GM18907 (cell line): Measurements from ENCODE around the gene BOLL.
"Not testable (repeated sequence)": the region's sequence is repeated elsewhere in the genome, so short reads cannot be mapped to it uniquely, and the experiment has no call there.

Experiments
- ATAC-seq: cut with Tn5 transposase; IDR thresholded peaks from one replicate; pipeline ENCODE4 v1.9.1; 2021; ENCODE audit warnings: mild to moderate bottlenecking, moderate library complexity; ENCODE audit not compliant: unreplicated experiment

Gene BOLL

GRCh38 chr2:197706839-197707207, 78.3 kb downstream of the BOLL start:
- ATAC-seq, result no peak

- peak; percentile 42 for ATAC-seq
These were observed 78.9 kb downstream of the BOLL start for GRCh38 chr2:197705912-197706838.

- peak; percentile 84 for ATAC-seq
These were observed 79.8 kb downstream of the BOLL start, which contains the start of gene MARS2 for GRCh38 chr2:197705121-197705911. MARS2 (plus strand) TSS chr2:197705369; CDS start chr2:197705406, 37 bp downstream.

GRCh38 chr2:197704434-197705120, 80.5 kb downstream of the BOLL start:
- ATAC-seq, result peak; percentile 47

GRCh38 chr2:197700960-197701359, 84.2 kb downstream of the BOLL start:
- no peak for ATAC-seq

GRCh38 chr2:197699724-197700123, 85.4 kb downstream of the BOLL start:
- not testable (repeated sequence) for ATAC-seq

GRCh38 chr2:197696571-197696970, 88.5 kb downstream of the BOLL start:
- ATAC-seq, result not testable (repeated sequence)

- not testable (repeated sequence) for ATAC-seq
These were observed 89.1 kb downstream of the BOLL start for GRCh38 chr2:197695971-197696370.

GRCh38 chr2:197695206-197695605, 89.9 kb downstream of the BOLL start:
- ATAC-seq, result not testable (repeated sequence)

GRCh38 chr2:197677483-197677882, 107.6 kb downstream of the BOLL start:
- ATAC-seq, result no peak

GRCh38 chr2:197677056-197677455, 108.1 kb downstream of the BOLL start:
- ATAC-seq, result no peak
